Measurements from ENCODE around the gene CBY2. TPM values are rescaled to one million over a fixed set of nuclear protein-coding genes. Genes with fewer than 3 reads are reported as not detected.
"Not testable (repeated sequence)": the region's sequence is repeated elsewhere in the genome, so short reads cannot be mapped to it uniquely, and the experiment has no call there.

Gene CBY2
- total RNA-seq: not detected

GRCh38 chr13:45702088-45702487 lies at the start of gene CBY2:
Gene CBY2, plus strand, starts transcription at chr13:45702320. Its CDS starts 71 bp downstream, at chr13:45702391.
- intact Hi-C loops (cut with DNase I; ENCODE audit: low total_unique reads): no loop called here
- TF ChIP-seq POLR2A (IDR thresholded peaks at IDR 0.05) (no peak), CTCF (IDR thresholded peaks at IDR 0.05) (no peak)
- Histone ChIP-seq H3K9me3 (no peaks in the 10 kb centered on the region), H3K36me3 (no peaks in the 10 kb centered on the region), H3K27me3 (no peaks in the 10 kb centered on the region), H3K4me1 (no peaks in the 10 kb centered on the region), H3K27ac (no peak within 1 kb of the TSS), H3K4me3 (no peak within 1 kb of the TSS)
- DNase-seq: no peak

GRCh38 chr13:45654633-45655349 lies 47.3 kb upstream of the CBY2 start:
- intact Hi-C loops (cut with DNase I; ENCODE audit: low total_unique reads): no loop called here
- DNase-seq: no peak
- no peak for TF ChIP-seq POLR2A (IDR thresholded peaks at IDR 0.05)
- TF ChIP-seq CTCF (IDR thresholded peaks at IDR 0.05): no peak
- H3K27ac ChIP-seq: no peak overlapping the region
- H3K4me3 ChIP-seq: no peak overlapping the region
- H3K4me1 ChIP-seq: no peaks in the 10 kb centered on the region
- no peaks in the 10 kb centered on the region for H3K9me3 ChIP-seq
- no peaks in the 10 kb centered on the region for H3K27me3 ChIP-seq
- H3K36me3 ChIP-seq: no peaks in the 10 kb centered on the region

- no peaks in the 10 kb centered on the region for H3K27me3 ChIP-seq
- intact Hi-C loops (cut with DNase I; ENCODE audit: low total_unique reads): no loop called here
- no peak overlapping the region for H3K4me3 ChIP-seq
- H3K4me1 ChIP-seq: no peaks in the 10 kb centered on the region
- no peaks in the 10 kb centered on the region for H3K36me3 ChIP-seq
- TF ChIP-seq CTCF (IDR thresholded peaks at IDR 0.05) (no peak), POLR2A (IDR thresholded peaks at IDR 0.05) (no peak)
- no peak overlapping the region for H3K27ac ChIP-seq
- DNase-seq: no peak
- no peaks in the 10 kb centered on the region for H3K9me3 ChIP-seq
Measured at GRCh38 chr13:45658586-45659235, 43.4 kb upstream of the CBY2 start.

- H3K36me3 ChIP-seq: no peaks in the 10 kb centered on the region
- no peak for TF ChIP-seq CTCF (IDR thresholded peaks at IDR 0.05)
- no peak for TF ChIP-seq POLR2A (IDR thresholded peaks at IDR 0.05)
- no peak for DNase-seq
- no peak overlapping the region for H3K4me3 ChIP-seq
- no peaks in the 10 kb centered on the region for H3K9me3 ChIP-seq
- H3K4me1 ChIP-seq: no peaks in the 10 kb centered on the region
- H3K27me3 ChIP-seq: no peaks in the 10 kb centered on the region
- intact Hi-C loops (cut with DNase I; ENCODE audit: low total_unique reads): no loop called here
- no peak overlapping the region for H3K27ac ChIP-seq
Measured at GRCh38 chr13:45659536-45659935, 42.6 kb upstream of the CBY2 start.

- H3K4me1 ChIP-seq; H3K36me3 ChIP-seq; H3K9me3 ChIP-seq; H3K27ac ChIP-seq; H3K4me3 ChIP-seq; H3K27me3 ChIP-seq; intact Hi-C loops (cut with DNase I; ENCODE audit: low total_unique reads); DNase-seq: not testable (repeated sequence)
Measured at GRCh38 chr13:45660458-45660857, 41.7 kb upstream of the CBY2 start.
